ENCODE measurements around the gene MACROH2A1.

Gene MACROH2A1

DNA sequence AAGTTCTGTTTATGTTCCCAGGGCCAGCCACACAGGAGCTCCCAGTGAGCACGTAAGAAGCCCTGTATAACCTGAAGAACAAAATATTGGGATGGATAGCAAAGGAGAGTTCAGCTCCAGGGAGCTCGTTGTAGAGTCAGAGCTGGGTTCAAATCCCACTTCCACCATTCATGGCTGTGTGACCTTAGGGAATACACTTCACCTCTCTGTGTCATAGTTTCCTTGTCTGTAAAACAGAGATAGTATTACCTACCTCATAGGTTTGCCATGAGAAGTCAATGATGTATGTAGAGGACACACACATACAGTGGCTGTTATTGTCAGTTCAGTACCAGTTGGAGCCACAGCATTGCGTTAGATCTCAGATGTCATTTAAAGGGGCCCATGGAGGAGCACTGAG lies 67.4 kb downstream of the MACROH2A1 start:
- TF ChIP-seq, protein P1, sequence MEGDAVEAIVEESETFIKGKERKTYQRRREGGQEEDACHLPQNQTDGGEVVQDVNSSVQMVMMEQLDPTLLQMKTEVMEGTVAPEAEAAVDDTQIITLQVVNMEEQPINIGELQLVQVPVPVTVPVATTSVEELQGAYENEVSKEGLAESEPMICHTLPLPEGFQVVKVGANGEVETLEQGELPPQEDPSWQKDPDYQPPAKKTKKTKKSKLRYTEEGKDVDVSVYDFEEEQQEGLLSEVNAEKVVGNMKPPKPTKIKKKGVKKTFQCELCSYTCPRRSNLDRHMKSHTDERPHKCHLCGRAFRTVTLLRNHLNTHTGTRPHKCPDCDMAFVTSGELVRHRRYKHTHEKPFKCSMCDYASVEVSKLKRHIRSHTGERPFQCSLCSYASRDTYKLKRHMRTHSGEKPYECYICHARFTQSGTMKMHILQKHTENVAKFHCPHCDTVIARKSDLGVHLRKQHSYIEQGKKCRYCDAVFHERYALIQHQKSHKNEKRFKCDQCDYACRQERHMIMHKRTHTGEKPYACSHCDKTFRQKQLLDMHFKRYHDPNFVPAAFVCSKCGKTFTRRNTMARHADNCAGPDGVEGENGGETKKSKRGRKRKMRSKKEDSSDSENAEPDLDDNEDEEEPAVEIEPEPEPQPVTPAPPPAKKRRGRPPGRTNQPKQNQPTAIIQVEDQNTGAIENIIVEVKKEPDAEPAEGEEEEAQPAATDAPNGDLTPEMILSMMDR (conservative IDR thresholded peaks at IDR 0.05): no peak
- H3K27ac ChIP-seq: no peak overlapping the region

DNA sequence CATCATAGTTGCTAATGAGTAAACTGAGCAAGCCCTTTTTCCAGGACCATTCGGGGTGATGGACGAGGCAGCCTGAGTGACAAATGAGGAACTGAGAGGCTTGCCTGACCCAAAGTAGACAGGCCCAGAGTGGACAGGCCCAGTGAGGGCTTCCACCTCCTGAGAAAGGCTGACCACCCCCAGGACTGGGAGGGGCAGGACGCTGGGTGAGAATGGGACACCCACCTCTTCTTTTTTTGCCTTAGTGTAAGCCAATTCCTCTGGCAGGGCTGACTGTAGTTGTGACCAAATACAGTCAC lies 68.3 kb downstream of the MACROH2A1 start:
- TF ChIP-seq, protein P1 (conservative IDR thresholded peaks at IDR 0.05): no peak
- no peak overlapping the region for H3K27ac ChIP-seq

DNA sequence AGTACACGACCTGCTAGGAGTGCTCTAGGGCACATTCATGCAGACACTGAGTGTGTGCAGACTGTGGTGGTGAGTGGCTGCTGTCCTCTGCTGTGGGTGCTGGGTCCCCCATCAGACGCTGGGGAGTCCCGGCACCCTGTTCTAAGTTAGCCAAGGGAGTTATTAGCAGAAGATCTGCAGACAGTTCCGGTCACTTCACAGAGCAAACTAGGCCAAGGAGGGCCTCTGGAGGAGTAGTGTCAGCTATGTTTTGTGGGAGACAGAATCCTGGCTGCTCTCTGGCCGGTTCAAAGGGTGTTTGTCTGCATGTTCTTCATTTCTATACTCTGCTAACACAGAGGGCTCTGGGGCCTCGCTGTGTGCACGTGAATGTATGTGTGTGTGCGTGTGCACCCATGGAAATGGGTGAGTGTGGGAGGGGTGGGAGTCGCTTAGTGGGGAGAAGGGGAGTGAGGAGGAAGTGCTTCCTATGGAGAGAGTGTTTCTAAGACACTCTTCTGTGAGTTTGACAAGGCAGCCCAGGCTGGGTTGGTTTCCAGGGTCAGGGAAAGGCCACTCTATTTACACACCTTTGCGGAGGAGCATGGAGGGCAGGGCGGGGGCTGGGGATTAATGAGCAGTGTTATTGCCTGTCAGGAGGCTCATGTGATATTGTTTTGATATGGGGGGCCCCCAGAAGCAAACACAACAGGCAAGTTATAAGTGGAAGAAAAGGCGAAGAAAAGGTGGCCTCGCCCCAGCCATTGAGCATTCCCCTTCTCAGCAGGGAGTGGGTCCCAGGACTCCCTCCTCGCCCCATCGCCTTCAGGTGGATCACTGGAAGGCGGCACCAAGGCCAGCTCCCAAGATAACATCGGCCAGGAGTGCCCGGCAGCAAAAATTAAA lies 68.9 kb downstream of the MACROH2A1 start:
- TF ChIP-seq, protein P1 (conservative IDR thresholded peaks at IDR 0.05): no peak
- no peak overlapping the region for H3K27ac ChIP-seq

DNA sequence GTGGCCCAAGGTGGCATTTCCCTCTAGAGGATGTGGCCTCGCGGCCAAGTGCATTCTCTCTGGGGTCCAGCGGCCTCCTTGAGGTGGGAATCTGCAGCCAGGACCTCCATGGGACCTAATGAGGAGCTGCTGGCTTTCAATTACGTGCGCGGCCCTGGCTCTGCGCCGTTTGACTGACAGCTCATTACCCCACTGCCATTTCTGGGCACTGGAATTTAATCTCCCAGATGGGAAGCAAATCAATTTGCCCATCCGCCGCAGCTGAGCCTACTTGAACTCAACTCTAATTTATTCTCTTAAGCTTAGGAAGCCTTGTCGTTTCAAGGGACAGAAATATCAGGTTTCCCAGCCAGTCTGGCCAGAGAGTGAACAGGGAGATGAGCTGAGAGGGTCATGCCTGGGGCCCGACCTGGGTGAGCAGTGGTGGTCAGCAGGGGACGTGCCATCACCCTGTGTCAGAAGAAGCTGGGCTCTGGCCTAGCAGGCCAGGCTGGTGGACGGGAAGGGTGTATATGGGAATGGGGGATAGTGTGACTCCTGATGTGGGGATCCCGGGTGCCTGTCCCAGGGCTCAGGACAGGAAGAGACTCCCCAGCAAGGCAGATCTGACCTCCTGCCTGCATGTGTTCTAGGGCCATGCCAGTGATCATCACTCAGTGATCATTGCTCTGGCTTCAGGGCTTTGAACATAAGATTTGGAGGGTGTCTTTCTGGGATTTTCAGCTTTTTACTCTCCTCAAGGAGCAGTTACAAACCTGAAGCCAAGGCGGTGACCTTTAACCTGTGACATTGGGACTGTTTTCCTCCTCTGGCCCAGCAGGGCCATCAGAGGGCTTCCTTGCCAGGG lies 69.7 kb downstream of the MACROH2A1 start:
- H3K27ac ChIP-seq: no peak overlapping the region

DNA sequence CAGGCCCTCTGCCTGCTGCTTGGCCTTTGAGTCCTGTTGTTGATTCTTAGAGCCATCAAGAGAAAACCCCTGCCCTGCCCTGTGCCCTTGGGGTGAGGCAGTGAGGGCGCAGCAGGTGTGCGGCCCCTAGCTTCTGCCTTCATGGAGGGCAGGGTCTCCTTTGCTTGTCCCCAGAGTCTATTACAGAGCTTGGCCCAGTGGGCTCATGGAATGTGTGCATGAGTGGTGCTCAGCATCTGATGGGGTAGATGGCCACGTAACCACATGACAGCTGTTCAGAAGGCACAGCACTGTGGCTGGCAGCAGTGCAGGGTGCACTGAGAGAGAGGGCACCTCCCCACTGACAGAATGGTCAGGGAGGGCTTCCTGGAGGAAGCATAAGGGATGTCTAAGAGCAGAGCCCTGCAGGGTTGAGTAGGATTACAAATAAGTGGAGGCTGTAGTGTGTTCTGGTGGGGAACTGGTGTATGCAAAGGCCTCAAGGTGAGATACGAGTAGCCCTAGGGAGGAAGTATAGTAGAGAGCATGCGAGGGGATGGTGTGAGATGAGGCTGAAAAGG lies 70.8 kb downstream of the MACROH2A1 start:
- H3K27ac ChIP-seq: no peak overlapping the region
- TF ChIP-seq, protein P1 (conservative IDR thresholded peaks at IDR 0.05): no peak

More for the DNA sequence above, 69.7 kb downstream of the MACROH2A1 start:
- TF ChIP-seq, protein P1 (conservative IDR thresholded peaks at IDR 0.05): no peak

DNA sequence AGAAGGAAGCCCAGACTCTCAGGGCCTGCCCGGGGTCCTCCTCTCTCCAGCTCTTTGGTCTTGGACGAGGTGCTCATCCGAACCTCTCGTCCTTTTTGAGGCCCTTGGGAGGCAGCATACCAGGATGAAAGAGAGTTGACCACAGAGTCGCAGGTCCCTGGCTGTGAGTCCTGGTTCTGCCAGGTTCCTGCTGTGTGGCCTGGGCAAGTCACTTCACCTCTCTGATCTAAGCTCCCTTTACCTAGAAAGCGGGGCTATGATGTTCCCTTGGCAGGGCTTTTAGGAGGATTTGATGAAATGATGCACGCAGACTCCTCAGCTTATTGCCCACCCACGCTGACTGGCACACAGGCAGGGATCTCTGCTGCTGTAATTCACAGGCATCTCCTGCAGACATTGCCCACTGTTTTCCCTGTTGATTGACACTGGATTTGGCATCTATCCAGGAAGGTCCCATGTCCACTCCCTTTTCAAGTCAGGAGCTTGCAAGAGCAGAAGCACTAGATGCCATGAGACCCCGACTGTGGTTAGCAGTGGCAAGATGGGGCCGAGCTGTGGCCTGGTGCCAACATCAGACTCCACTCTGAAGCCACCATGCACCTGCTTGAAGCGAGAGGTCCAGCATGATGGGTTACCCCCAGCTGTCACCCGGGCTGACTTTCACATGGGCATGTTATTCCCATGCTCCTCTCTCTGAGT lies 71.5 kb downstream of the MACROH2A1 start:
- TF ChIP-seq, protein P1 (conservative IDR thresholded peaks at IDR 0.05): no peak
- H3K27ac ChIP-seq: no peak overlapping the region
